Endothelial cell of umbilical vein (primary cell): ENCODE measurements around the gene AVPR2. TPM values are rescaled to one million over a fixed set of nuclear protein-coding genes. Genes with fewer than 3 reads are reported as not detected.

Experiments
- BruUV-seq: library from RNA; stranded (reverse); fragments of 400-500 nt; replicated peaks from 2 replicates; lab custom pipeline; 2021; lab: Mats Ljungman, UMichigan
- CTCF ChIA-PET: fragments of 300-600, 350-600 bp; sonication (Branson Sonifier 250); formaldehyde crosslinking; loops from one replicate; lab custom pipeline; 2021; ENCODE audit warnings: antibody characterized with exemption, inconsistent platforms; lab: Charles Lee
- POLR2A ChIA-PET: fragments of 300-600, 350-600 bp; sonication (Branson Sonifier 250); formaldehyde crosslinking; loops from one replicate; lab custom pipeline; 2021; ENCODE audit warnings: antibody characterized with exemption, inconsistent platforms; lab: Charles Lee
- DNase-seq: peaks from one replicate; pipeline ENCODE4 v3.0.0-alpha.2; 2011; ENCODE audit warnings: low read depth, low spot score
- FAIRE-seq: peaks from 2 replicates; lab custom pipeline; 2011; peaks lifted over from hg19 to GRCh38; lab: Jason Lieb, UNC
- H2AFZ ChIP-seq: 2 replicates; pipeline ENCODE4 v1.6.0; 2012; ENCODE audit warnings: low read depth, low read length, control low read depth, inconsistent platforms
- H3K27ac ChIP-seq: 2 replicates; pipeline ENCODE4 v1.5.1; 2011; ENCODE audit warnings: low read depth, mild to moderate bottlenecking, control low read depth, low read length, moderate library complexity; ENCODE audit not compliant: insufficient read depth
- H3K27me3 ChIP-seq, 2 experiments: 2 replicates each; pipeline versions ENCODE4 v1.6.0 to v1.6.1; 2011; ENCODE audit warnings: low read length in 2 of 2, mixed read lengths in 1 of 2; ENCODE audit not compliant: control insufficient read depth in 2 of 2, insufficient read depth in 2 of 2
- H3K36me3 ChIP-seq, 2 experiments: 2 replicates in 1 of 2; 3 replicates in 1 of 2; pipeline ENCODE4 v1.5.1; 2011; ENCODE audit warnings: low read length in 2 of 2, mild to moderate bottlenecking in 1 of 2, moderate library complexity in 1 of 2; ENCODE audit not compliant: control insufficient read depth in 2 of 2, insufficient read depth in 2 of 2; ENCODE audit errors: extremely low read depth in 1 of 2
- H3K4me1 ChIP-seq: 3 replicates; pipeline ENCODE4 v1.5.1; 2011; ENCODE audit warnings: mild to moderate bottlenecking, low read length; ENCODE audit not compliant: control insufficient read depth, insufficient read depth; ENCODE audit errors: extremely low read depth
- H3K4me2 ChIP-seq: 2 replicates; pipeline ENCODE4 v1.6.1; 2011; ENCODE audit warnings: low read length, control low read depth, mixed read lengths; ENCODE audit not compliant: insufficient read depth
- H3K4me3 ChIP-seq, 3 experiments: fragments of 200-600 bp in 1 of 3; sonication (generic), shearing (Covaris generic) in 1 of 3; replicated peaks in 1 of 3; 2 replicates each; pipeline ENCODE4 v1.5.1; 2011 to 2016; ENCODE audit warnings: control low read depth in 3 of 3, low read length in 3 of 3, mild to moderate bottlenecking in 2 of 3, inconsistent platforms in 1 of 3, low read depth in 1 of 3, moderate library complexity in 1 of 3; ENCODE audit not compliant: insufficient read depth in 1 of 3
- H3K79me2 ChIP-seq: 2 replicates; pipeline ENCODE4 v1.6.0; 2012; ENCODE audit warnings: low read length, inconsistent platforms; ENCODE audit not compliant: control insufficient read depth, insufficient read depth
- H3K9ac ChIP-seq: replicated peaks from 2 replicates; pipeline ENCODE3; 2011; ENCODE audit warnings: low read length, control low read depth; ENCODE audit not compliant: insufficient read depth; ENCODE audit errors: extremely low read depth
- H3K9me1 ChIP-seq: replicated peaks from 3 replicates; pipeline ENCODE4 v1.6.0; 2011; ENCODE audit warnings: mild to moderate bottlenecking, low read length; ENCODE audit not compliant: control insufficient read depth, insufficient read depth; ENCODE audit errors: extremely low read depth
- H3K9me3 ChIP-seq: replicated peaks from 2 replicates; pipeline ENCODE4 v1.5.1; 2012; ENCODE audit warnings: low read length, inconsistent platforms; ENCODE audit not compliant: control insufficient read depth, insufficient read depth
- H4K20me1 ChIP-seq: replicated peaks from 2 replicates; pipeline ENCODE3; 2011; ENCODE audit warnings: mild to moderate bottlenecking, low read length; ENCODE audit not compliant: control insufficient read depth, insufficient read depth; ENCODE audit errors: extremely low read depth
- CTCF ChIP-seq, 2 donors: IDR thresholded peaks; 1 replicate in 1 of 2; 2 replicates in 1 of 2; pipeline ENCODE4 v1.5.1; 2011; ENCODE audit warnings: low read length in 2 of 2, mild to moderate bottlenecking in 2 of 2, moderate library complexity in 2 of 2, control low read depth in 1 of 2, inconsistent platforms in 1 of 2, low read depth in 1 of 2; ENCODE audit not compliant: insufficient read depth in 1 of 2; ENCODE audit errors: extremely low read depth in 1 of 2
- EZH2 ChIP-seq: IDR thresholded peaks from 2 replicates; pipeline ENCODE4 v1.6.1; 2012; ENCODE audit warnings: borderline replicate concordance, low read depth, mild to moderate bottlenecking, moderate library complexity, low read length, inconsistent platforms; ENCODE audit not compliant: severe bottlenecking
- FOS ChIP-seq: IDR thresholded peaks from 2 replicates; pipeline ENCODE4 v1.6.1; 2011; ENCODE audit warnings: mild to moderate bottlenecking, low read length, moderate library complexity, borderline replicate concordance; ENCODE audit not compliant: insufficient read depth
- GATA2 ChIP-seq: IDR thresholded peaks from 2 replicates; pipeline ENCODE4 v1.7.0; 2011; ENCODE audit warnings: low read depth, mild to moderate bottlenecking, moderate library complexity, mixed read lengths, low read length; ENCODE audit not compliant: insufficient read length, insufficient read depth
- JUN ChIP-seq: IDR thresholded peaks from 2 replicates; pipeline ENCODE4 v1.6.1; 2011; ENCODE audit warnings: borderline replicate concordance, low read depth; ENCODE audit not compliant: insufficient read length, insufficient read depth
- MAX ChIP-seq: IDR thresholded peaks from 2 replicates; pipeline ENCODE4 v1.6.1; 2011; ENCODE audit not compliant: insufficient read depth, insufficient read length
- MYC ChIP-seq: IDR thresholded peaks from one replicate; pipeline ENCODE4 v1.6.1; 2011; ENCODE audit warnings: mild to moderate bottlenecking, low read depth, low read length
- POLR2A ChIP-seq: IDR thresholded peaks from 2 replicates; pipeline ENCODE4 v1.6.1; 2012; ENCODE audit warnings: low read depth, mild to moderate bottlenecking, control low read depth, low read length
- POLR2AphosphoS5 ChIP-seq: IDR thresholded peaks from 2 replicates; pipeline ENCODE4 v1.6.1; 2012; ENCODE audit warnings: low read depth, mild to moderate bottlenecking, control low read depth, low read length, moderate library complexity; ENCODE audit not compliant: insufficient read depth
- dilution Hi-C: fragments of 300-500 bp; cut with MboI; formaldehyde crosslinking; loops from one replicate; pipeline ENCODE4 v1.15.0; 2019; ENCODE audit warnings: low sequenced_read_pairs; ENCODE audit not compliant: extremely low pct_ligation_motif_present
- intact Hi-C: fragments of 100-400 bp; cut with micrococcal nuclease; formaldehyde crosslinking; loops from one replicate; pipeline ENCODE4 v1.10.0; 2022
- polyA plus RNA-seq, 4 experiments: library from polyadenylated mRNA; depleted of rRNA in 3 of 4; stranded (reverse) in 3 of 4; unstranded in 1 of 4; fragments of >200 nt; gene quantifications; 2 replicates each; pipeline versions ENCODE4 v1.2.1 to v1.2.3, GENCODE V29; 2011 to 2012; ENCODE audit warnings: missing spikeins in 1 of 4
- total RNA-seq: library from RNA; stranded (reverse); gene quantifications from 2 replicates; pipeline ENCODE4 v1.2.3, GENCODE V29; 2021

AVPR2 gene
- total and polyA plus RNA-seq, 2 donors (not counting 3 experiments of a cell fraction or from before 2014, with no cell fraction given), result not detected

GRCh38 chrX:153939573-153939972 is 35.1 kb downstream of the AVPR2 start:
- CTCF ChIA-PET, result interaction anchor here (0.9 to 1.5 kb wide), 3 partner anchors 9 to 15 kb away, joined by 3 to 6 read pairs (median 3); no protein-coding TSS in a partner anchor
- Histone ChIP-seq H3K4me1 (peaks cover 3% of the 10 kb centered on the region), H4K20me1 (no peaks in the 10 kb centered on the region), H3K79me2 (peaks cover under 1% of the 10 kb centered on the region), H3K36me3 (no peaks in the 10 kb centered on the region), H3K9ac (no peak overlapping the region), H3K4me2 (no peak overlapping the region), H3K4me3 (no peak overlapping the region), H3K9me1 (no peaks in the 10 kb centered on the region), H3K27ac (no peak overlapping the region), H3K27me3 (no peaks in the 10 kb centered on the region), H2AFZ (no peak overlapping the region), H3K9me3 (no peaks in the 10 kb centered on the region)
- DNase-seq (no peak), FAIRE-seq (no peak)
- TF ChIP-seq JUN (no peak), CTCF (IDR thresholded peaks at IDR 0.05; ENCODE audit: extremely low read depth in 1 of 2, insufficient read depth in 1 of 2, low read depth in 1 of 2, low read length in 2 of 2) (no peak), GATA2 (no peak), MYC (no peak), POLR2AphosphoS5 (no peak), POLR2A (no peak), EZH2 (no peak), MAX (no peak), FOS (no peak)
- intact Hi-C loops (no loop called here), dilution Hi-C loops (no loop called here)
- POLR2A ChIA-PET, result no interaction called here
- no TSS peak for BruUV-seq
